Left lobe of liver (tissue), 2 donors: ENCODE measurements around the gene EPAS1. TPM values are rescaled to one million over a fixed set of nuclear protein-coding genes. Genes with fewer than 3 reads are reported as not detected.

ENCODE experiments used
- ATAC-seq: fragments of 200-7000 bp; cut with Tn5 transposase; one replicate; pipeline ENCODE4 v1.9.1; 2020; ENCODE audit warnings: mild to moderate bottlenecking, moderate library complexity
- DNase-seq: peaks from one replicate; pipeline ENCODE4 v3.0.0-alpha.2; 2020; ENCODE audit warnings: low spot score
- total RNA-seq: library from RNA; stranded (reverse); gene quantifications from one replicate; pipeline ENCODE4 v1.2.1, GENCODE V29; 2021
- donor health status: DM: no; HTN: no; CAD: no; lungs with moderate emphysema.
- donor health status: DM: no; HTN: yes; CAD: no.

Gene EPAS1
- total RNA-seq, 1 donor from 2014 or later, result 127 TPM

- ATAC-seq (peak; percentile 45), DNase-seq (no peak)
Observed at GRCh38 chr2:46273225-46273863, 23.9 kb upstream of the EPAS1 start.

- peak; percentile 57 for ATAC-seq
- DNase-seq, result no peak
Observed at GRCh38 chr2:46273919-46274318, 23.3 kb upstream of the EPAS1 start.

DNA sequence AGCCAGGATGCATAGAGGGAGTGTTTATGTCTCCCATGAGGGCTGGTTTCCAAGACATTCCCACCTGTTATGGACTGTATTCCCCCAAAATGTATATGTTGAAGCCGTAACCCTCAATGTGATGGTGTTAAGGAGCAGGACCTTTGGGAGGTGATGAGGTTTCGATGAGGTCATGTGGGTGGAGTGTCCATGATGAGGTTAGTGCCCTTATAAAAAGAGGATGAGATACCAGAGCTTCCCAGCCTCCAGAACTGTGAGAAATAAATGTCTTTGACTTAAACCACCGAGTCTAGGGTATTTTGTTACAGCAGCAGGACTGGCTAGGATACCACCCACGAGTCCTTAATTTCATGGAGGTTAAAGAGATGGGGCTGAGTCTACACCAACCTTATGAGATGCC lies 22.6 kb upstream of the EPAS1 start:
- ATAC-seq, result no peak

DNA sequence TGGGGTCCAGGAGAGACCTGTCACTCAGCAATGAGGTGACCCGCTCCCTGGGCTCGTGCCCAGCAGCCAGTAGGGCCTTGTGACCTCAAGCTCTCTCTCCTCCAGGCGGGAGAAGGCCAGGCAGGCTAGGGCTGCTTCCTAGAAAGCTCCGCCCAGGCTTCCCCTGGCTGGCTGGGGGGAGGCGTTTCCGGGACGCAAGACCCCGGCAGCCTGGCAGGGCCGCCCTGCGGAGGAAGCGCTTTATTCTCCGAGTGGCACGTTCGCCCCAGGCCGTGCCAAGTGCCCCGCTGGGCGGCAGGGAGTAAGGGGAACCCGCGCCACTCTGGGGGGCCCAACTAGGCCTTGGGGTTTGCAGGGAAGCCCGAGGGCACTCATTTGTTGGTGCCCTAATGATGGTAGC lies 21.2 kb upstream of the EPAS1 start:
- DNase-seq (peak; percentile 61), ATAC-seq (peak; percentile 64)

More for the DNA sequence above, 22.6 kb upstream of the EPAS1 start:
- DNase-seq, result no peak

DNA sequence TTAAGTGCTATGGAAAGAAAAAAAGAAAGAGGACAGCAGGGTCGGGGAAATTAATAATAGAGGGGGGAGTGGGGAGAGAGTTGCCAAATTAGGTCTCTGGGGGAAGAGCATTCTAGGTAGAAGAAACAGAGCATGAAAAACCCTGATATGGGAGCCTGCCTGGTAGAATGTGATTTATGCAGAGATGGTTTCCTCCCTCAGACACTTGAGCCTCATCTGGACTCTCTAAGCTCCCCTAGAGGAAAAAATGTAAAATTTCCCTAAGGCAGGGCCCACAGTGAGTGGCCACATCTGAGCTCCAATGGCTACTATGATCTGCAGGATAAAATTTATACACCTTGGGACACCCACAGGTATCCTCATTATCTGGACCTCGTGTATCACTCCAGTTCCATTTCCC lies 20.6 kb upstream of the EPAS1 start:
- ATAC-seq (no peak), DNase-seq (no peak)

DNA sequence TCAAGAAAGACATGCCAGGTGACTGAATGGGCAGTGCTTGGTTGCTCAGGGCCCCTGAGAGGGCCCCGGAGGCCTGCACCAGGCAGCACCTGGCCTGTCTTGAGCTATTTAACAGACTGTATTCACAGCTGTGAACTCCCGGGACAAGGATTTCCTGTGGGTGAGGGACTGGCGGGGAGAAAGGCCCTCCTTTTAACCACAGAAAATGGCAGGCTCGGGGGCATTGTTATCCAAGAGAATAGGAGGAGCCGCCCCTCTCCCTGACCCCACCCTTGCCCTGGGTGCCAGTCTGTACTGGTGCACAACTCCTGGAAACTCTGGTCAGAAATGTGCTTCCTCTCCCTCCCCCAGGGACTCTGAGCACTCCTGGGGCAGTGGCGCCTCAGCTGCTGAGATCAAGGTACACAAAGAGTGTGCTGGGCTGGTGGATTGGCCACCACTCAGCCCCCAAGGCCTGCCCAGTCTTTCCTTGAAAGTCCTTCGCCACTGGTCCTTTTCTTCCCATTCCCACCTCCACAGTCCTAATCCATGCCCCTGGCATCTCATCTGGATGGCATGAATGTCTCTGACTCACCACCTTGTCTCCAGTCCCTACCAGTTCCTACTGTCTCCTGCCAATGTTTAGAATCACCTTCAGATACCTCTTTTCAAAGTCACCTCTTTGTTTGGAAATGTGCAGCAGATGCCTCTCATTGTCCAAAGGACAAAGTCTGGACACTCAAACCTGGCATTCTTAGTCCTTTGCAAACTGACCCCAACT lies 19.6 kb upstream of the EPAS1 start:
- peak; percentile 35 for ATAC-seq
- DNase-seq, result no peak

- ATAC-seq (no peak), DNase-seq (no peak)
Observed at GRCh38 chr2:46278952-46279351, 18.3 kb upstream of the EPAS1 start.

- DNase-seq (no peak), ATAC-seq (no peak)
Observed at GRCh38 chr2:46281939-46282338, 15.3 kb upstream of the EPAS1 start.

- DNase-seq (peak; percentile 71), ATAC-seq (peak; percentile 98)
Observed at GRCh38 chr2:46283693-46284092, 13.5 kb upstream of the EPAS1 start.

- ATAC-seq, result peak; percentile 43
- DNase-seq, result no peak
Observed at GRCh38 chr2:46284260-46284659, 12.9 kb upstream of the EPAS1 start.

- no peak for DNase-seq
- no peak for ATAC-seq
Observed at GRCh38 chr2:46284796-46285195, 12.4 kb upstream of the EPAS1 start.

DNA sequence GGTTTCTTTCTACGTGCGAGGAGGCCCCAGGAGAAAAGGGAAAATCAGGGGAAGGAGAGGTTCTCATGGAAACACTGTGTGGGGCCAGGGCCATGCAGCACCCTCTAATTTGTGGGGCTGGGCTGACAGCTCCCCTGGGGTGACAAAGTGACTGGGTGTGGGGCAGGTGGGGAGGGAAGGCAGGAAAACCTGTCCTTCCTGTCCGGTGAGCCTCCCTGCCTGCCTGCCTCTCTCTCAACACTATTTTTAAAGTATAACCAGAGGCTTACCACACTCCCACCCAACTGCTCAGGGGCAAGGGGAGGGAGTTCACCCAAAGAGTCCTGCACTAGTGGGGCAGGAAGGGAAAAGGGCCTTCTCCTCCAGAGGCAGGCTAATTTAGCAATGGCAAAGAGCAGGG lies 10.5 kb upstream of the EPAS1 start:
- peak; percentile 36 for DNase-seq
- ATAC-seq, result no peak

GRCh38 chr2:46290078-46290477 lies 7.1 kb upstream of the EPAS1 start:
- ATAC-seq, result peak; percentile 73

GRCh38 chr2:46293466-46293865 lies 3.7 kb upstream of the EPAS1 start:
- DNase-seq (no peak), ATAC-seq (no peak)

More at GRCh38 chr2:46290078-46290477, 7.1 kb upstream of the EPAS1 start:
- DNase-seq, result no peak

GRCh38 chr2:46294176-46294836 lies 2.9 kb upstream of the EPAS1 start:
- DNase-seq (no peak), ATAC-seq (no peak)

DNA sequence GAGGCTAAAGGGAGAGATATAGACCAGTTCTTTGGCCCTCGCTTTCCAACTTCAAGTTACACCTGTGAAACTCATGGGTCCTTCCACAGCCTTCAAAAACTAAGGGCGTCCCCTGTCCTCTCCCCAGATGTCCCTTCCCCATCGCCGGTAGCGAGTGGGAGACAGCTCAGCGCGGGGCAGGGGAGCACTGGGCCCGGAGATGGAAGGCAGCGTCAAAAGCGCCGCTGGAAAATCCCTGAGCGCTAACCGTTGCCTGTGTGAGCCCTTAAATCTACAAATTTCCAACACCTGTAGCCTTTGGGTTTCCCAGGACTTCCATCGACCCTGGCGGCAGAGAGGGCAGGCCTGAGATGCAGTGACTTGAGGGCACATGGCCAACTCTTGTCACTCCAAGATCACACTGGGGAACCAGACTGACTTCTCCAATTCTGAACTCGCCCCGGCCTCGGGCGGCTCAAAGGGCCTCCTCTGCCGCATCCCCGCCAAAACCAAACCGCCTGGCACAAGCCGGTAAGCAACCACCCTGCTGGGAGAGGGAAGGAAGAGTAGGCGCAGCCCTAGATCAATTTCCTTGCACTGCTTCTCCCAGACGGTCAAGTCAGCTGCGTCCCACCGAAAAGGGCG lies 879 bp upstream of the EPAS1 start:
- peak; percentile 1 for ATAC-seq

GRCh38 chr2:46297546-46298271 lies 502 bp downstream of the EPAS1 start:
- ATAC-seq, result peak; percentile 70

More for the DNA sequence above, 879 bp upstream of the EPAS1 start:
- peak; percentile 66 for DNase-seq

GRCh38 chr2:46298272-46298521 lies 990 bp downstream of the EPAS1 start:
- DNase-seq, result no peak

More at GRCh38 chr2:46297546-46298271, 502 bp downstream of the EPAS1 start:
- peak; percentile 94 for DNase-seq

GRCh38 chr2:46298522-46299353 lies 1.5 kb downstream of the EPAS1 start:
- peak; percentile 92 for DNase-seq
- peak; percentile 48 for ATAC-seq

More at GRCh38 chr2:46298272-46298521, 990 bp downstream of the EPAS1 start:
- ATAC-seq, result no peak
